Liver (tissue), 3 donors: ENCODE results near the gene TMA7B.

ENCODE experiments used
- MAX ChIP-seq: IDR thresholded peaks from 2 replicates; pipeline ENCODE4 v1.6.1; 2016; ENCODE audit warnings: antibody characterized with exemption
- SP1 ChIP-seq: IDR thresholded peaks from 2 replicates; pipeline ENCODE4 v1.6.1; 2018; ENCODE audit warnings: antibody characterized with exemption, mild to moderate bottlenecking
- TAF1 ChIP-seq: conservative IDR thresholded peaks from 2 replicates; pipeline ENCODE4 v1.6.1; 2016; ENCODE audit warnings: antibody characterized with exemption, mild to moderate bottlenecking
- YY1 ChIP-seq: IDR thresholded peaks from 2 replicates; pipeline ENCODE4 v1.6.1; 2016; ENCODE audit warnings: antibody characterized with exemption, mild to moderate bottlenecking
- TF ChIP-seq, protein P1 (sequence below): fragments of 150-350 bp; IDR thresholded peaks from 2 replicates; pipeline ENCODE4 v1.5.1; 2017; ENCODE audit warnings: improper control_type of control experiment, low read depth, low read length; ENCODE audit not compliant: missing input control
- TF ChIP-seq, protein P2 (sequence below): IDR thresholded peaks from 2 replicates; pipeline ENCODE4 v1.6.1; 2016; ENCODE audit warnings: antibody characterized with exemption
- donor health status: healthy.
- donor health status: healthy.

- TF ChIP-seq, protein P1, sequence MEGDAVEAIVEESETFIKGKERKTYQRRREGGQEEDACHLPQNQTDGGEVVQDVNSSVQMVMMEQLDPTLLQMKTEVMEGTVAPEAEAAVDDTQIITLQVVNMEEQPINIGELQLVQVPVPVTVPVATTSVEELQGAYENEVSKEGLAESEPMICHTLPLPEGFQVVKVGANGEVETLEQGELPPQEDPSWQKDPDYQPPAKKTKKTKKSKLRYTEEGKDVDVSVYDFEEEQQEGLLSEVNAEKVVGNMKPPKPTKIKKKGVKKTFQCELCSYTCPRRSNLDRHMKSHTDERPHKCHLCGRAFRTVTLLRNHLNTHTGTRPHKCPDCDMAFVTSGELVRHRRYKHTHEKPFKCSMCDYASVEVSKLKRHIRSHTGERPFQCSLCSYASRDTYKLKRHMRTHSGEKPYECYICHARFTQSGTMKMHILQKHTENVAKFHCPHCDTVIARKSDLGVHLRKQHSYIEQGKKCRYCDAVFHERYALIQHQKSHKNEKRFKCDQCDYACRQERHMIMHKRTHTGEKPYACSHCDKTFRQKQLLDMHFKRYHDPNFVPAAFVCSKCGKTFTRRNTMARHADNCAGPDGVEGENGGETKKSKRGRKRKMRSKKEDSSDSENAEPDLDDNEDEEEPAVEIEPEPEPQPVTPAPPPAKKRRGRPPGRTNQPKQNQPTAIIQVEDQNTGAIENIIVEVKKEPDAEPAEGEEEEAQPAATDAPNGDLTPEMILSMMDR, result no peak
- TF ChIP-seq SP1, result no peak
- no peak for TF ChIP-seq TAF1
- no peak for TF ChIP-seq MAX
- TF ChIP-seq, protein P2, sequence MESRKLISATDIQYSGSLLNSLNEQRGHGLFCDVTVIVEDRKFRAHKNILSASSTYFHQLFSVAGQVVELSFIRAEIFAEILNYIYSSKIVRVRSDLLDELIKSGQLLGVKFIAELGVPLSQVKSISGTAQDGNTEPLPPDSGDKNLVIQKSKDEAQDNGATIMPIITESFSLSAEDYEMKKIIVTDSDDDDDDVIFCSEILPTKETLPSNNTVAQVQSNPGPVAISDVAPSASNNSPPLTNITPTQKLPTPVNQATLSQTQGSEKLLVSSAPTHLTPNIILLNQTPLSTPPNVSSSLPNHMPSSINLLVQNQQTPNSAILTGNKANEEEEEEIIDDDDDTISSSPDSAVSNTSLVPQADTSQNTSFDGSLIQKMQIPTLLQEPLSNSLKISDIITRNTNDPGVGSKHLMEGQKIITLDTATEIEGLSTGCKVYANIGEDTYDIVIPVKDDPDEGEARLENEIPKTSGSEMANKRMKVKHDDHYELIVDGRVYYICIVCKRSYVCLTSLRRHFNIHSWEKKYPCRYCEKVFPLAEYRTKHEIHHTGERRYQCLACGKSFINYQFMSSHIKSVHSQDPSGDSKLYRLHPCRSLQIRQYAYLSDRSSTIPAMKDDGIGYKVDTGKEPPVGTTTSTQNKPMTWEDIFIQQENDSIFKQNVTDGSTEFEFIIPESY, result no peak
- TF ChIP-seq YY1, result no peak
Observed at GRCh38 chr22:39974065-39974464, 13.9 kb downstream of the TMA7B start.
